HFFc6 (cell line): Measurements from ENCODE around the gene PYGO2. TPM values are rescaled to one million over a fixed set of nuclear protein-coding genes. Genes with fewer than 3 reads are reported as not detected.
"Not testable (repeated sequence)": the region's sequence is repeated elsewhere in the genome, so short reads cannot be mapped to it uniquely, and the experiment has no call there.

Experiments
- DNase-seq: peaks from one replicate; pipeline ENCODE4 v3.0.0-alpha.2; 2018
- H3K27ac Mint-ChIP-seq: 2 replicates; pipeline ENCODE4 v1.8.0; 2020; ENCODE audit warnings: mild to moderate bottlenecking, mixed read lengths
- H3K27me3 Mint-ChIP-seq: 2 replicates; pipeline ENCODE4 v1.8.0; 2021; ENCODE audit warnings: mild to moderate bottlenecking, moderate library complexity, mixed read lengths; ENCODE audit not compliant: insufficient read depth
- H3K36me3 Mint-ChIP-seq: 2 replicates; pipeline ENCODE4 v1.8.0; 2021; ENCODE audit warnings: low read depth, mixed read lengths
- H3K4me1 Mint-ChIP-seq: 2 replicates; pipeline ENCODE4 v1.8.0; 2020; ENCODE audit warnings: low read depth, mixed read lengths
- H3K4me3 Mint-ChIP-seq: 2 replicates; pipeline ENCODE4 v1.8.0; 2020; ENCODE audit warnings: mild to moderate bottlenecking, moderate library complexity, mixed read lengths
- H3K9me3 Mint-ChIP-seq: 2 replicates; pipeline ENCODE4 v1.8.0; 2020; ENCODE audit warnings: mild to moderate bottlenecking, mixed read lengths
- microRNA-seq: library from miRNA; unstranded; fragments of <30 nt; microRNA quantifications from one replicate; pipeline ENCODE4, GENCODE V29; 2019
- total RNA-seq, 6 experiments: library from RNA; stranded (reverse); fragmentation: NEBNext Ultra II Directional; extraction: Animal tissue kit (Norgen Biotek cat#: 25700); gene quantifications; 2 replicates in 1 of 6; 3 replicates in 5 of 6; pipeline ENCODE4 v1.2.3, GENCODE V29; 2021
- TF ChIP-seq, protein P1 (sequence below): fragments of 200-600 bp; sonication (generic); IDR thresholded peaks from 2 replicates; pipeline ENCODE4 v1.5.0; 2021; ENCODE audit warnings: antibody characterized with exemption, mild to moderate bottlenecking

Gene PYGO2
- total RNA-seq, 6 experiments from 2014 or later, result 19.9 to 23.7 (median 21.3) TPM

DNA sequence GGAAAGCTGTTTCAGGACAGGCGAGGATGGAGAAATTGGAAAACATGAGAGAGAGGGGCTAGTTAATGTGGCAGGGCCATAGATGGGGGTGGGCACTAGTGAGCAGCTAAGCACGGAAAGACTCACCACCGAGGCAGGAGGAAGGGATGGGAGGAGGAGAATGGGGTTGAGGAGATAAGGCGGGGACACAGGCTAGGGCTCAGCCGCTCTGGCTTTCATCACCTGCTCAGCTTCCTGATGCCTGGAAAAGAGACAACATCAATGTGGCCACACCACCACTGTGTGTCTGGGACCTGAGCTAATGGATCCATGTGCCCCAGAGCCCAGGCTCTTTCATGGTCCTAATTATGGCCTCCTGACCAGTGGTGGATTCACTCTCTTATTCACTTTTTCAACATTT lies 52.6 kb downstream of the PYGO2 start:
- TF ChIP-seq, protein P1, sequence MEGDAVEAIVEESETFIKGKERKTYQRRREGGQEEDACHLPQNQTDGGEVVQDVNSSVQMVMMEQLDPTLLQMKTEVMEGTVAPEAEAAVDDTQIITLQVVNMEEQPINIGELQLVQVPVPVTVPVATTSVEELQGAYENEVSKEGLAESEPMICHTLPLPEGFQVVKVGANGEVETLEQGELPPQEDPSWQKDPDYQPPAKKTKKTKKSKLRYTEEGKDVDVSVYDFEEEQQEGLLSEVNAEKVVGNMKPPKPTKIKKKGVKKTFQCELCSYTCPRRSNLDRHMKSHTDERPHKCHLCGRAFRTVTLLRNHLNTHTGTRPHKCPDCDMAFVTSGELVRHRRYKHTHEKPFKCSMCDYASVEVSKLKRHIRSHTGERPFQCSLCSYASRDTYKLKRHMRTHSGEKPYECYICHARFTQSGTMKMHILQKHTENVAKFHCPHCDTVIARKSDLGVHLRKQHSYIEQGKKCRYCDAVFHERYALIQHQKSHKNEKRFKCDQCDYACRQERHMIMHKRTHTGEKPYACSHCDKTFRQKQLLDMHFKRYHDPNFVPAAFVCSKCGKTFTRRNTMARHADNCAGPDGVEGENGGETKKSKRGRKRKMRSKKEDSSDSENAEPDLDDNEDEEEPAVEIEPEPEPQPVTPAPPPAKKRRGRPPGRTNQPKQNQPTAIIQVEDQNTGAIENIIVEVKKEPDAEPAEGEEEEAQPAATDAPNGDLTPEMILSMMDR, result no peak
- no peak overlapping the region for H3K4me3 Mint-ChIP-seq
- H3K27me3 Mint-ChIP-seq, result peaks cover 29% of the 10 kb centered on the region
- H3K9me3 Mint-ChIP-seq, result peaks cover 7% of the 10 kb centered on the region
- peaks cover 5% of the 10 kb centered on the region; the same call in 1 of the 2 replicates for H3K36me3 Mint-ChIP-seq
- H3K4me1 Mint-ChIP-seq, result no peaks in the 10 kb centered on the region
- no peak overlapping the region for H3K27ac Mint-ChIP-seq
- DNase-seq, result no peak

DNA sequence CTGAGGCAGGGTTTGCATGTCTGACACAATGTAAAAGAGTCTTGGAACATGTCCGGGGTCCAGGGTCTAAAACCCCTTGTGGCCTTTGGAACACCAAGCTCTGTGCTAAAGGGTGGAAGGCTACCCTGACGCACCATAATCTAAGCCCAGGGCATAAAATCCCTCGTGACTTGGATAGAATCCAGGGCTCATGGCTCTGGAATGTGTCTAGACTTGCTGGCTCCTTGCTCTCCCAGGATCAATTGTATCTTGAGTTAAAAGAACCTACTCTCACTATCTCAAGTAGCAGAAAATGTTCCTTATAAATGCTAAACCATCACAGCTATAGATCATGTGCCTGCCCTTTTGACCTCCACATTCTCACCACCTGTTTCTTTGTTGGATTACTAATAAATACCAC lies 53.5 kb downstream of the PYGO2 start:
- not testable (repeated sequence) for H3K36me3 Mint-ChIP-seq, H3K4me3 Mint-ChIP-seq, H3K27ac Mint-ChIP-seq, H3K4me1 Mint-ChIP-seq, DNase-seq, H3K9me3 Mint-ChIP-seq
- peaks cover 27% of the 10 kb centered on the region for H3K27me3 Mint-ChIP-seq

Small RNAs within 50 kb of the gene (microRNA-seq; reads per million reads assigned to microRNA genes)
- gene MIR4258, result not detected

Other genes with a start within 250 kb of the PYGO2 start
- not detected for gene KCNN3, start 91.5 kb downstream of the PYGO2 start, total RNA-seq
- gene PMVK, start 25.1 kb downstream of the PYGO2 start, total RNA-seq, result 10 to 100 TPM; 29.1 to 33.4 (median 32.5) TPM
- 10 to 100 TPM; 26.4 to 42.5 (median 28.1) TPM for gene PBXIP1, start 5.7 kb downstream of the PYGO2 start, total RNA-seq
- gene SHC1, start 9.0 kb upstream of the PYGO2 start, total RNA-seq, result 100 to 1,000 TPM; 371 to 461 (median 401) TPM
- 100 to 1,000 TPM in 3 of 6 experiments, 10 to 100 TPM in 3; 52.7 to 111 (median 98.8) TPM for gene CKS1B, start 12.9 kb upstream of the PYGO2 start, total RNA-seq
- gene FLAD1, start 21.6 kb upstream of the PYGO2 start, total RNA-seq, result 10 to 100 TPM; 25.1 to 35.3 (median 29.6) TPM
- under 1 TPM in 1 of 6 experiments, not detected in 5; 0.46 TPM for gene LENEP, start 31.8 kb upstream of the PYGO2 start, total RNA-seq
- 10 to 100 TPM; 31.1 to 37.1 (median 34.1) TPM for gene ZBTB7B, start 41.0 kb upstream of the PYGO2 start, total RNA-seq
- gene DCST2, start 72.0 kb upstream of the PYGO2 start, total RNA-seq, result under 1 TPM in 2 of 6 experiments, not detected in 4; 0.08 to 0.14 TPM
- not detected for gene DCST1, start 72.0 kb upstream of the PYGO2 start, total RNA-seq
- 10 to 100 TPM; 51.1 to 66.9 (median 63.7) TPM for gene ADAM15, start 89.5 kb upstream of the PYGO2 start, total RNA-seq
- 1 to 10 TPM; 3.6 to 5.6 (median 4.8) TPM for gene EFNA4, start 102.0 kb upstream of the PYGO2 start, total RNA-seq
- under 1 TPM; 0.25 to 0.87 (median 0.55) TPM for gene EFNA3, start 117.1 kb upstream of the PYGO2 start, total RNA-seq
- under 1 TPM in 1 of 6 experiments, not detected in 5; 0.19 TPM for gene EFNA1, start 166.1 kb upstream of the PYGO2 start, total RNA-seq
- 10 to 100 TPM; 23.5 to 36.4 (median 29.5) TPM for gene SLC50A1, start 174.1 kb upstream of the PYGO2 start, total RNA-seq
- 100 to 1,000 TPM in 1 of 6 experiments, 10 to 100 TPM in 5; 66.2 to 110 (median 86.2) TPM for gene DPM3, start 178.7 kb upstream of the PYGO2 start, total RNA-seq
- 100 to 1,000 TPM; 231 to 351 (median 285) TPM for gene KRTCAP2, start 211.5 kb upstream of the PYGO2 start, total RNA-seq
- gene TRIM46, start 212.1 kb upstream of the PYGO2 start, total RNA-seq, result 1 to 10 TPM; 5.1 to 7.1 (median 6.1) TPM
- 10 to 100 TPM; 13.9 to 20.3 (median 16.9) TPM for gene THBS3, start 246.1 kb upstream of the PYGO2 start, total RNA-seq
- gene MTX1, start 246.9 kb upstream of the PYGO2 start, total RNA-seq, result 10 to 100 TPM; 49.8 to 55.4 (median 51.5) TPM